ENCODE results near the gene ATRNL1.

ATRNL1 gene

DNA sequence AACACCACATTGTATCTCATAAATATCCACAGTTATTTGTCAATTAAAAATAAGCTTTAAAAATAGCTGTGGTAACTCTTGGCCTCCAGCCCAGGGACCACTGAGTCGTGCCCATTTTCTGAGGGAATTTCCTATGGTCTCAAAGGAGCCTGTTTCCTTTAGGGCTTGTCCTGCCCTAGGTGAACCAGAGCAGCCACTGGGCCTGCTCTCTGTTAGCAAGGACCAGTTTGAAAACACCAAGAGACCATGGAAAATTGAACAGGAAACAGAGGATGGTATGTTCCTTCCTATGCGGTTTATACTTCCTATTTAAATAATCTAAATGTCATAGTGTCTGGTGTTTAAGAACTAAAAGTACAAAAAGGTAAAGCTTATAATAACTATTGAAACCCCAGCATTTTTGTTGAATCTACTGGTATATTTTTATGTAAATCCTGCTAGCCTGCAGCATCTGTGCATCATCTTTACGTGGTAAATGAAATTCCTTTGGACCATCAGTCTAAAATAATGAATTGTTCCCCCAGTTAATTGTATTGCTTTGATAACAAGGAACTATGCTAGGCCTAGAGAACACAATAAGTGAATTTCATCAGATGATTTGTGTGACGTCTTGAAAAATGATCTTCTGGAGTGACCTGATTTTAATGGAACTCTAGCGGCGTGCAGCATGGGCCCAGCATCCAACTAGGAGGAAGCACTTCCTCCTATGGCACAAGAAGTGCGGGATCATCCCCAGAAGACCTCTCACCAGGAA, 846.1 kb downstream of the ATRNL1 start:
- Histone ChIP-seq H3K36me3 (ENCODE audit: control insufficient read depth, insufficient read depth, low read length) (no peaks in the 10 kb centered on the region), H3K4me1 (ENCODE audit: control insufficient read depth, low read depth, low read length) (no peaks in the 10 kb centered on the region), H3K23ac (ENCODE audit: low read length) (no peak overlapping the region), H2BK5ac (ENCODE audit: low read length) (no peak overlapping the region), H3K4me2 (ENCODE audit: low read length) (no peak overlapping the region), H2BK120ac (ENCODE audit: low read depth, low read length) (no peak overlapping the region), H3K4ac (ENCODE audit: low read depth, low read length) (no peak overlapping the region), H3K27ac (ENCODE audit: low read depth, low read length) (no peak overlapping the region), H3K79me1 (ENCODE audit: low read length) (no peaks in the 10 kb centered on the region), H4K5ac (ENCODE audit: low read length) (no peak overlapping the region), H3K27me3 (ENCODE audit: insufficient read depth, low read length, poor library complexity) (no peaks in the 10 kb centered on the region), H3K79me2 (ENCODE audit: control insufficient read depth, insufficient read depth, low read length) (no peaks in the 10 kb centered on the region), H3K4me3 (ENCODE audit: low read length) (no peak overlapping the region), H3K9ac (ENCODE audit: low read length) (no peak overlapping the region), H4K8ac (ENCODE audit: low read depth, low read length) (no peak overlapping the region), H3K18ac (ENCODE audit: low read length) (no peak overlapping the region), H3K56ac (ENCODE audit: low read length) (no peak overlapping the region), H2BK15ac (replicated peaks; ENCODE audit: low read depth) (no peak overlapping the region), H2AK5ac (ENCODE audit: low read length) (no peak overlapping the region)
- no CpG with 5 or more reads among the region's 7 CpGs for WGBS (ENCODE audit: extremely low coverage, insufficient coverage, low lambda C conversion rate)
- no peak for DNase-seq

DNA sequence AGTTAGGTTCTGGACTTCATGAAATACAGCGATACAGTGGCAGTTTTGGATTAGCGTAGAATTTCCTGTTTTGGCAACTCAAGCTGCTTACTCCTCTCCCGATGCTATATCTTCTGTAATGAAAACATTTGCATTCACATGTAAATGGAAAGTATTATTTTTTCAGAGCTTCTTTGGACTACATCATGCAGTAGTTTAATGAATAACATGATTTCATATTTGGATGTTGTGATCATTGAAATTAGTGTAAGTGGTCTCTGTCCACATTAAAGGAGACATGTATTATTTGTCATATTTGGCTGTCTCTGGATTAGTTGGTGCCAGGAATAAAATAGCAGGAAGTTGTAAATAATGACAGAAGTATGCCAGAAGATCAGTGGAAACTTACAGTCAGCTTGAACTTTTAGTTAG, 848.2 kb downstream of the ATRNL1 start:
- H3K23ac ChIP-seq (ENCODE audit: low read length): no peak overlapping the region
- H4K5ac ChIP-seq (ENCODE audit: low read length): no peak overlapping the region
- no peaks in the 10 kb centered on the region for H3K4me1 ChIP-seq (ENCODE audit: control insufficient read depth, low read depth, low read length)
- no peak overlapping the region for H2BK15ac ChIP-seq (replicated peaks; ENCODE audit: low read depth)
- no CpG with 5 or more reads among the region's 3 CpGs for WGBS (ENCODE audit: extremely low coverage, insufficient coverage, low lambda C conversion rate)
- H3K56ac ChIP-seq (ENCODE audit: low read length): no peak overlapping the region
- H4K8ac ChIP-seq (ENCODE audit: low read depth, low read length): no peak overlapping the region
- H2BK5ac ChIP-seq (ENCODE audit: low read length): no peak overlapping the region
- no peaks in the 10 kb centered on the region for H3K27me3 ChIP-seq (ENCODE audit: insufficient read depth, low read length, poor library complexity)
- H3K4me3 ChIP-seq (ENCODE audit: low read length): no peak overlapping the region
- no peak overlapping the region for H2AK5ac ChIP-seq (ENCODE audit: low read length)
- no peak overlapping the region for H3K9ac ChIP-seq (ENCODE audit: low read length)
- no peaks in the 10 kb centered on the region for H3K79me1 ChIP-seq (ENCODE audit: low read length)
- no peak for DNase-seq
- no peak overlapping the region for H3K27ac ChIP-seq (ENCODE audit: low read depth, low read length)
- H2BK120ac ChIP-seq (ENCODE audit: low read depth, low read length): no peak overlapping the region
- no peaks in the 10 kb centered on the region for H3K36me3 ChIP-seq (ENCODE audit: control insufficient read depth, insufficient read depth, low read length)
- H3K4me2 ChIP-seq (ENCODE audit: low read length): no peak overlapping the region
- no peak overlapping the region for H3K18ac ChIP-seq (ENCODE audit: low read length)
- no peaks in the 10 kb centered on the region for H3K79me2 ChIP-seq (ENCODE audit: control insufficient read depth, insufficient read depth, low read length)
- H3K4ac ChIP-seq (ENCODE audit: low read depth, low read length): no peak overlapping the region

DNA sequence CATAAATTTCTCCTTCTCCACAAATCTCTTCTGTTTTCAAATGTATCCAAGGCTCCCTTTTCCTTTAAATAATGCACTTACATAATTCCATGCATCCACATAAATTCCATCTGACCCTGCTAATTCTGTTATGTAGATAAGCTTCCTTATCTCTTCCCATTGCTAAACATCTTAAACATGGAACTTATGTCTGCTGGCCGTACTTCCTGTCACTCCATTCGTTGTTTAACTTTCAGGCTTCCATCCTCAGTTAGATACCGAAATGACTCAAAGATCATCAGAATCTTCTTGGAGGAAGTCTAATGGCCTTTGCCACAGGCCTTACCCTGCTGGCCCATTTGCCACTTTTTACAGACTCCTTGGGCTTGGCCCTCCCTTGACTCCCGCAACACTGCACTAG, 848.9 kb downstream of the ATRNL1 start:
- Histone ChIP-seq H2BK5ac (ENCODE audit: low read length) (no peak overlapping the region), H3K18ac (ENCODE audit: low read length) (no peak overlapping the region), H3K79me1 (ENCODE audit: low read length) (no peaks in the 10 kb centered on the region), H3K9ac (ENCODE audit: low read length) (no peak overlapping the region), H3K23ac (ENCODE audit: low read length) (no peak overlapping the region), H3K4me1 (ENCODE audit: control insufficient read depth, low read depth, low read length) (no peaks in the 10 kb centered on the region), H4K5ac (ENCODE audit: low read length) (no peak overlapping the region), H3K79me2 (ENCODE audit: control insufficient read depth, insufficient read depth, low read length) (no peaks in the 10 kb centered on the region), H3K27ac (ENCODE audit: low read depth, low read length) (no peak overlapping the region), H2AK5ac (ENCODE audit: low read length) (no peak overlapping the region), H3K4me3 (ENCODE audit: low read length) (no peak overlapping the region), H4K8ac (ENCODE audit: low read depth, low read length) (no peak overlapping the region), H3K27me3 (ENCODE audit: insufficient read depth, low read length, poor library complexity) (no peaks in the 10 kb centered on the region), H3K56ac (ENCODE audit: low read length) (no peak overlapping the region), H2BK120ac (ENCODE audit: low read depth, low read length) (no peak overlapping the region), H2BK15ac (replicated peaks; ENCODE audit: low read depth) (no peak overlapping the region), H3K4ac (ENCODE audit: low read depth, low read length) (no peak overlapping the region), H3K4me2 (ENCODE audit: low read length) (no peak overlapping the region), H3K36me3 (ENCODE audit: control insufficient read depth, insufficient read depth, low read length) (no peaks in the 10 kb centered on the region)
- DNase-seq: no peak
- WGBS (ENCODE audit: extremely low coverage, insufficient coverage, low lambda C conversion rate): no CpG with 5 or more reads among the region's 4 CpGs

DNA sequence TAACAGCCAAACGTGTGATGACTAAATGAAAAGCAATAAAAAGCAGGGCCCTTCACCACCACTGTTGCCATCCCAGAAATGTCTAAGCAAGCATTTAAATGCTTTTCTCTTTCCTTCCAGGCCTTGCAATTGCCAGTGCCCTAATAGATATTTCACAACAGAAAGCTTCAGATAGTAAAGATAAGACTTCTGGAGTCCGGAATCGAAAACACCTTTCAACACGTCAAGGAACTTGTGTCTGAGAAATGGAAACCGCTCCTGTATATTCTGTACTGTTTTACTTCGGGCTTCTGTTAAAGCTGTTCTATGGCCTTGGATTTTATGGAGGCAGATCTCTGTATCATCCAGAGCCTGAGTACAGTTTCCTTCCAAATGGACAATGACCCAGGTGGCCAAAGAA, 851.4 kb downstream of the ATRNL1 start:
- H3K79me1 ChIP-seq (ENCODE audit: low read length): no peaks in the 10 kb centered on the region
- WGBS (ENCODE audit: extremely low coverage, insufficient coverage, low lambda C conversion rate): no CpG with 5 or more reads among the region's 6 CpGs
- no peak overlapping the region for H3K4me3 ChIP-seq (ENCODE audit: low read length)

DNA sequence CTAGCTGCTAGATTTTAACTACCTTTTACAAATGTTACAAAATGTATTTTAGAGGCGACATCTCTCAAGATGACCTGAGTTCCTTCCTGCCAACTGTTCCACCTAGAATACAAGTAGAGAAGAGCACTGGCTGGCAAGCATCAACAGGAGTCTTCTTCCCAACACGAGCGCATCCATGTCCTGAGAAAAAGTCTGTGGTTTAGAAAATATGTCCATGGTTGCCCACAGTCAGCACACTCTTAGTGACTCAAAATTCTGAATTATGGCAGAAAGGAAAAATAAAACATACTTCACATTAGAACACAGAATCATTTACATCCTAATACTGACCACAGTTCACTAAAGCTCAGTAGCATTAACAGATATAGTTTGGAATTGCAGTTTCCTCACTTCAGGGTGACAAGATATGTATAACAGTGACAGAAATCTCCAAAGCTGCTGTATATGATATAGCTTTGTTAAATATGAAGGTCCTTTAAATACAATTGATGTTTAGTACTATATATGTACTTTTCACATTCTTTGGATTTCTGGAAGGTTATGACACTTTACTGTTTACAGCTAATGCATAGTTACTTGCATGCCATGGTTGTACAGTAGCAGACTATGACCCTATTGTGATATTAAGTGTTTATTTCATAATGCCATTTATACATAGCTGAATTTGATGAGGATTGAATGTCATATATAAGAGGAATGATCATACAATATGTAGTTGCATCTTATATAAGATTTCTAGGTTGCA, 852.7 kb downstream of the ATRNL1 start:
- Histone ChIP-seq H3K4ac (ENCODE audit: low read depth, low read length) (no peak overlapping the region), H3K4me2 (ENCODE audit: low read length) (no peak overlapping the region), H3K36me3 (ENCODE audit: control insufficient read depth, insufficient read depth, low read length) (no peaks in the 10 kb centered on the region), H2AK5ac (ENCODE audit: low read length) (no peak overlapping the region), H4K5ac (ENCODE audit: low read length) (no peak overlapping the region), H3K23ac (ENCODE audit: low read length) (no peak overlapping the region), H2BK120ac (ENCODE audit: low read depth, low read length) (no peak overlapping the region), H4K8ac (ENCODE audit: low read depth, low read length) (no peak overlapping the region), H3K9ac (ENCODE audit: low read length) (no peak overlapping the region), H3K27ac (ENCODE audit: low read depth, low read length) (no peak overlapping the region), H3K56ac (ENCODE audit: low read length) (no peak overlapping the region), H2BK15ac (replicated peaks; ENCODE audit: low read depth) (no peak overlapping the region), H3K79me1 (ENCODE audit: low read length) (no peaks in the 10 kb centered on the region), H3K79me2 (ENCODE audit: control insufficient read depth, insufficient read depth, low read length) (no peaks in the 10 kb centered on the region), H2BK5ac (ENCODE audit: low read length) (no peak overlapping the region), H3K27me3 (ENCODE audit: insufficient read depth, low read length, poor library complexity) (no peaks in the 10 kb centered on the region), H3K18ac (ENCODE audit: low read length) (no peak overlapping the region), H3K4me1 (ENCODE audit: control insufficient read depth, low read depth, low read length) (no peaks in the 10 kb centered on the region), H3K4me3 (ENCODE audit: low read length) (no peak overlapping the region)
- DNase-seq: no peak
- no CpG with 5 or more reads among the region's 3 CpGs for WGBS (ENCODE audit: extremely low coverage, insufficient coverage, low lambda C conversion rate)

More for the DNA sequence above, 851.4 kb downstream of the ATRNL1 start:
- H4K5ac ChIP-seq (ENCODE audit: low read length): no peak overlapping the region
- no peak overlapping the region for H3K9ac ChIP-seq (ENCODE audit: low read length)
- no peak for DNase-seq
- H3K18ac ChIP-seq (ENCODE audit: low read length): no peak overlapping the region
- no peaks in the 10 kb centered on the region for H3K4me1 ChIP-seq (ENCODE audit: control insufficient read depth, low read depth, low read length)
- no peaks in the 10 kb centered on the region for H3K27me3 ChIP-seq (ENCODE audit: insufficient read depth, low read length, poor library complexity)
- no peak overlapping the region for H3K56ac ChIP-seq (ENCODE audit: low read length)
- H2BK5ac ChIP-seq (ENCODE audit: low read length): no peak overlapping the region
- H3K36me3 ChIP-seq (ENCODE audit: control insufficient read depth, insufficient read depth, low read length): no peaks in the 10 kb centered on the region
- no peak overlapping the region for H2BK15ac ChIP-seq (replicated peaks; ENCODE audit: low read depth)
- no peak overlapping the region for H3K27ac ChIP-seq (ENCODE audit: low read depth, low read length)
- no peaks in the 10 kb centered on the region for H3K79me2 ChIP-seq (ENCODE audit: control insufficient read depth, insufficient read depth, low read length)
- H3K23ac ChIP-seq (ENCODE audit: low read length): no peak overlapping the region
- peak overlapping the region; percentile 45 for H2BK120ac ChIP-seq (ENCODE audit: low read depth, low read length)
- no peak overlapping the region for H4K8ac ChIP-seq (ENCODE audit: low read depth, low read length)
- H3K4ac ChIP-seq (ENCODE audit: low read depth, low read length): no peak overlapping the region
- no peak overlapping the region for H3K4me2 ChIP-seq (ENCODE audit: low read length)
- no peak overlapping the region for H2AK5ac ChIP-seq (ENCODE audit: low read length)

Measured in mesendoderm (in vitro differentiated cells).